ENCODE results near the gene RPS6KA2.
A peak's percentile ranks its signal among the peaks of the same experiment; 100 is the strongest.

The RPS6KA2 gene

GRCh38 chr6:166644681-166645080 is 17.6 kb upstream of the RPS6KA2 start:
- DNase-seq (ENCODE audit: low spot score) = no peak
- no peak for TF ChIP-seq CTCF (IDR thresholded peaks at IDR 0.05; ENCODE audit: extremely low read depth, insufficient read depth, missing control alignments)
- in situ Hi-C loops (cut with MboI; ENCODE audit: low pct_unique_long_range_greater_than_20kb, low sequenced_read_pairs, unreplicated experiment) = no loop called here

GRCh38 chr6:166643891-166644590 is 17.0 kb upstream of the RPS6KA2 start:
- no peak for DNase-seq (ENCODE audit: low spot score)
- no peak for TF ChIP-seq CTCF (IDR thresholded peaks at IDR 0.05; ENCODE audit: extremely low read depth, insufficient read depth, missing control alignments)
- in situ Hi-C loops (cut with MboI; ENCODE audit: low pct_unique_long_range_greater_than_20kb, low sequenced_read_pairs, unreplicated experiment) = no loop called here

- DNase-seq (ENCODE audit: low spot score) = no peak
Observed at GRCh38 chr6:166642646-166643045, 15.6 kb upstream of the RPS6KA2 start.

GRCh38 chr6:166640342-166641043 is 13.4 kb upstream of the RPS6KA2 start:
- peak; percentile 35 for DNase-seq (ENCODE audit: low spot score)
- TF ChIP-seq CTCF (IDR thresholded peaks at IDR 0.05; ENCODE audit: extremely low read depth, insufficient read depth, missing control alignments) = no peak
- in situ Hi-C loops (cut with MboI; ENCODE audit: low pct_unique_long_range_greater_than_20kb, low sequenced_read_pairs, unreplicated experiment) = no loop called here

More at GRCh38 chr6:166642646-166643045, 15.6 kb upstream of the RPS6KA2 start:
- no peak for TF ChIP-seq CTCF (IDR thresholded peaks at IDR 0.05; ENCODE audit: extremely low read depth, insufficient read depth, missing control alignments)
- in situ Hi-C loops (cut with MboI; ENCODE audit: low pct_unique_long_range_greater_than_20kb, low sequenced_read_pairs, unreplicated experiment) = no loop called here

GRCh38 chr6:166639921-166640320 is 12.9 kb upstream of the RPS6KA2 start:
- no peak for DNase-seq (ENCODE audit: low spot score)
- no peak for TF ChIP-seq CTCF (IDR thresholded peaks at IDR 0.05; ENCODE audit: extremely low read depth, insufficient read depth, missing control alignments)
- in situ Hi-C loops (cut with MboI; ENCODE audit: low pct_unique_long_range_greater_than_20kb, low sequenced_read_pairs, unreplicated experiment) = no loop called here

- in situ Hi-C loops (cut with MboI; ENCODE audit: low pct_unique_long_range_greater_than_20kb, low sequenced_read_pairs, unreplicated experiment) = no loop called here
- no peak for DNase-seq (ENCODE audit: low spot score)
- no peak for TF ChIP-seq CTCF (IDR thresholded peaks at IDR 0.05; ENCODE audit: extremely low read depth, insufficient read depth, missing control alignments)
Observed at GRCh38 chr6:166638573-166638964, 11.5 kb upstream of the RPS6KA2 start.

Data from GM13977 (cell line).